ENCODE measurements around the gene GPR55. TPM values are rescaled to one million over a fixed set of nuclear protein-coding genes. Genes with fewer than 3 reads are reported as not detected.

The GPR55 gene
- total and polyA plus RNA-seq, 11 donors = 0.03 to 0.36 (median 0.11) TPM; not detected in 6

DNA sequence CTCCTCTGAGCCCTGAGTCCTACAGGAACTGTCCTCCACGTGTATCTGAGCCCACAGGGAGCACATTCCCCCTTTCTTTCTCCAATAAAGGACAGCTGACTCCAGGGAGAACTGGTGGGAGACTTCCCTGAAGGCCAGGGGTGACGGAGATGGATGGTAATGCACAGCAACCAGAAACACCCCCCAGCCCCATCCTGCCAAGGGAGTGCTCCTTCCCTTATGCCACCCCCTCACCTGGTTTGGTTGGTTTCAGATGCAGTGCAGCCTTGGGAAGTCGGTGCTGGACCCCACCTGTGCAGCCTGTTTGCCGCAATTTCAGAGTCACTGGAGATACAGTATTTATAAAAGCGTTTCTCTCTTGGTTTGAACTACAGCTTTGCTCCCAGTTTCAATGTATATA is 24.0 kb downstream of the GPR55 start:
- Histone ChIP-seq H3K9me3 (no peaks in the 10 kb centered on the region), H3K4me3 (no peak overlapping the region), H3K4me1 (peaks cover 0 to 8% (median 0%) of the 10 kb centered on the region in 12 donors), H3K27ac (no peak overlapping the region), H3K36me3 (no peaks in the 10 kb centered on the region), H3K27me3 (peaks cover 0 to 12% (median 0%) of the 10 kb centered on the region in 9 donors)
- DNase-seq (peak in 1 of 5 donors; percentile 11), ATAC-seq (no peak)
- no peak for TF ChIP-seq POLR2A (IDR thresholded peaks at IDR 0.05)
- TF ChIP-seq, protein P1, sequence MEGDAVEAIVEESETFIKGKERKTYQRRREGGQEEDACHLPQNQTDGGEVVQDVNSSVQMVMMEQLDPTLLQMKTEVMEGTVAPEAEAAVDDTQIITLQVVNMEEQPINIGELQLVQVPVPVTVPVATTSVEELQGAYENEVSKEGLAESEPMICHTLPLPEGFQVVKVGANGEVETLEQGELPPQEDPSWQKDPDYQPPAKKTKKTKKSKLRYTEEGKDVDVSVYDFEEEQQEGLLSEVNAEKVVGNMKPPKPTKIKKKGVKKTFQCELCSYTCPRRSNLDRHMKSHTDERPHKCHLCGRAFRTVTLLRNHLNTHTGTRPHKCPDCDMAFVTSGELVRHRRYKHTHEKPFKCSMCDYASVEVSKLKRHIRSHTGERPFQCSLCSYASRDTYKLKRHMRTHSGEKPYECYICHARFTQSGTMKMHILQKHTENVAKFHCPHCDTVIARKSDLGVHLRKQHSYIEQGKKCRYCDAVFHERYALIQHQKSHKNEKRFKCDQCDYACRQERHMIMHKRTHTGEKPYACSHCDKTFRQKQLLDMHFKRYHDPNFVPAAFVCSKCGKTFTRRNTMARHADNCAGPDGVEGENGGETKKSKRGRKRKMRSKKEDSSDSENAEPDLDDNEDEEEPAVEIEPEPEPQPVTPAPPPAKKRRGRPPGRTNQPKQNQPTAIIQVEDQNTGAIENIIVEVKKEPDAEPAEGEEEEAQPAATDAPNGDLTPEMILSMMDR (IDR thresholded peaks at IDR 0.05) = no peak
- WGBS, 4 donors = 75 to 85% (median 83%) methylated on average over 5 of the region's 5 CpGs
- intact Hi-C loops (cut with DNase I) = loop anchor here in 2 of 10 donors (10.0 kb wide), 2 partner anchors 84 to 154 kb away; partner anchors contain the start of gene PSMD1 (in 1 of the 2)

DNA sequence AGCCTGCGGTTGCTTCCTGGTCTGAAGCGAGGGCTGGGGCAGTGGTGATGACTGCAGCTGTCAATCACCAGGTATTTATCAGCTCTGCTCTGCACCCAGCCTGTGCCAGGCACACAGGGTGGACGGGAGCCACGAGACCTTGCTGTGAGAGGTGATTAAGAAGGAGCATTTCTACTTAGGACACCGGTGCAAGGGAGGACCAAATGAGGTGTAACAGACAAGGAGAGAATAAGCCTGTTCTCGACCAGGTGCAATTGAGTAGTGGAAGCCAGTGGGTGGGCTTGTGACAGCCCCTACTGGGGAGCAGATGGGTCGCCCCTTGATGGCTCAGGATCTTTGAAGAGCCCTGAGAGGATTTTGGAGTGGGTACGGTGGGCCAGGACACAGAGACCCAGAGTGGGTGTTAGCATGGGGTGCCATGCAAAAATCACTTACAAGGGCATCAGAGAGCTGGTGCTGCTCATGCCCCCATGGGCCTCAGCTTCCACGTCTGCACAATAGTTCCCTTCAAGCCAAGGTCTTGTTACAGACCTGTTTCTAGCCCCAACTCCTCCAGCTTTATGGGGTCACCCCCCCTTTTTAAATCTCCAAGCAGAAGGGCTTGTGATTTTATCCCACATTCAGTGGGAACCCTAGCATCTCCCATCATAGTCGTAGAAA is 24.6 kb downstream of the GPR55 start:
- Histone ChIP-seq H3K4me3 (no peak overlapping the region), H3K36me3 (no peaks in the 10 kb centered on the region), H3K9me3 (no peaks in the 10 kb centered on the region), H3K27me3 (peaks cover 0 to 12% (median 0%) of the 10 kb centered on the region in 9 donors), H3K27ac (no peak overlapping the region), H3K4me1 (peaks cover 0 to 8% (median 0%) of the 10 kb centered on the region in 12 donors)
- intact Hi-C loops (cut with DNase I) = loop anchor here in 2 of 10 donors (10.0 kb wide), 2 partner anchors 84 to 154 kb away; partner anchors contain the start of gene PSMD1 (in 1 of the 2)
- DNase-seq (peak in 1 of 5 donors; percentile 26), ATAC-seq (no peak)
- WGBS, 4 donors = 55 to 74% (median 68%) methylated on average over 9 to 10 of the region's 10 CpGs
- TF ChIP-seq, protein P1 (IDR thresholded peaks at IDR 0.05) = no peak
- TF ChIP-seq POLR2A (IDR thresholded peaks at IDR 0.05) = no peak

DNA sequence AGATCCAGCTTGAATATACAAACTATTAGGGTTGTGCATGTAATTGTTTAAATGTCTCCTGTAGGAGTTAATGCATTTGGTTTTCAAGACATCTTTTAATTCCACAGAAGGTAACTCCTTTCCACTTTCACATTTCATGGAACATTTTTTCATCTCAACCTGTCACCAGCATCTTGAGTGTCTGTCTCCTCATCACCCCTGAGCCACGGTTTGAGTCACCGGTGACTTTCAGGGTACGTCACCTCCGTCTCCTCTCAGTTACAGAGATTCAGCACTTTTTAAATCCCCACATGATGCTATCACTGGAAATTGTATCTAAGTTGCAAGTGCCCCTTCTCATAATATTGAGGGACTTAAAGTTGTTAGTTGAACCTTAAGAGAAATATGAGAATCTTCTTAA is 25.3 kb downstream of the GPR55 start:
- TF ChIP-seq, protein P1 (IDR thresholded peaks at IDR 0.05) = no peak
- TF ChIP-seq POLR2A (IDR thresholded peaks at IDR 0.05) = no peak
- peaks cover 0 to 8% (median 0%) of the 10 kb centered on the region in 12 donors for H3K4me1 ChIP-seq
- DNase-seq (no peak), ATAC-seq (no peak)
- WGBS, 4 donors = 88 to 93% (median 91%) methylated on average over 4 of the region's 4 CpGs
- no peak overlapping the region for H3K27ac ChIP-seq
- H3K4me3 ChIP-seq = no peak overlapping the region
- H3K27me3 ChIP-seq = peaks cover 0 to 12% (median 0%) of the 10 kb centered on the region in 9 donors
- no peaks in the 10 kb centered on the region for H3K9me3 ChIP-seq
- intact Hi-C loops (cut with DNase I) = loop anchor here in 2 of 10 donors (10.0 kb wide), 2 partner anchors 85 to 155 kb away; partner anchors contain the start of gene PSMD1 (in 1 of the 2)
- no peaks in the 10 kb centered on the region for H3K36me3 ChIP-seq

DNA sequence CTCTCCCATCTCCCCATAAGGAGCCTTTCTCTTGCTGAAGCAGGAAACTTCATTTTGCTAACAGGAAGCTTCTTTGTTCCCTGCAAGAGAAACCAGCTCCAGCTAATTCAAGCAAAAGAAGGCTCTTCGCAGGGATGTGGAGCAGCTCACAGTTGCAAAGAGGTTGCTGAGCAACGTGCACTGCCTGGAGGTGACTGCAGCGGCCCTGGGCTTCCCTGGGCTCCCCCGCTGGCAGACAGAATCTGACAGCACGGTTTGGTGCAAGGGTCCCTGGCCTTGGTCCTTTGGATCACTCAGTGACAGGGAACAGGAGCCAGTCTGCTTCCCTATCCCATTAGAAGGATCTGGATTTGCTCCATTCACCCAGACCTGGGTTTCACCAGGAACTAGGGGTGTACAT is 25.8 kb downstream of the GPR55 start:
- intact Hi-C loops (cut with DNase I) = no loop called here

More for the DNA sequence above, 25.8 kb downstream of the GPR55 start:
- Histone ChIP-seq H3K27ac (peak overlapping the region in 2 of 12 donors; percentile 37 to 48), H3K4me1 (peaks cover 0 to 8% (median 0%) of the 10 kb centered on the region in 12 donors), H3K9me3 (no peaks in the 10 kb centered on the region), H3K36me3 (no peaks in the 10 kb centered on the region), H3K4me3 (no peak overlapping the region), H3K27me3 (peaks cover 0 to 12% (median 0%) of the 10 kb centered on the region in 9 donors)
- DNase-seq = peak in 1 of 5 donors; percentile 4
- WGBS, 4 donors = 22 to 62% (median 51%) methylated on average over 5 of the region's 5 CpGs
- TF ChIP-seq, protein P1 (IDR thresholded peaks at IDR 0.05) = no peak
- TF ChIP-seq POLR2A (IDR thresholded peaks at IDR 0.05) = no peak
- no peak for ATAC-seq
